ENCODE data around the gene FN1. TPM values are rescaled to one million over a fixed set of nuclear protein-coding genes. Genes with fewer than 3 reads are reported as not detected.

The FN1 gene
- total RNA-seq, 2 donors from 2014 or later = 0.97 to 1.2 TPM

GRCh38 chr2:215421859-215422461, 13.9 kb downstream of the FN1 start:
- Mint-ChIP-seq H3K4me3 (no peak overlapping the region), H3K4me1 (no peaks in the 10 kb centered on the region), H3K36me3 (ENCODE audit: low read depth) (no peaks in the 10 kb centered on the region), H3K9me3 (no peaks in the 10 kb centered on the region), H3K27me3 (peaks cover 36% of the 10 kb centered on the region), H3K27ac (no peak overlapping the region)
- ATAC-seq (replicated peaks) = no peak

- H3K4me1 Mint-ChIP-seq = no peaks in the 10 kb centered on the region
Observed at GRCh38 chr2:215420471-215420935, 15.4 kb downstream of the FN1 start.

GRCh38 chr2:215419769-215420470, 15.9 kb downstream of the FN1 start:
- Mint-ChIP-seq H3K9me3 (no peaks in the 10 kb centered on the region), H3K4me1 (no peaks in the 10 kb centered on the region), H3K27me3 (peaks cover 30% of the 10 kb centered on the region), H3K36me3 (ENCODE audit: low read depth) (no peaks in the 10 kb centered on the region), H3K27ac (no peak overlapping the region), H3K4me3 (no peak overlapping the region)
- ATAC-seq (replicated peaks) = no peak

More at GRCh38 chr2:215420471-215420935, 15.4 kb downstream of the FN1 start:
- Mint-ChIP-seq H3K27ac (no peak overlapping the region), H3K27me3 (peaks cover 32% of the 10 kb centered on the region), H3K9me3 (no peaks in the 10 kb centered on the region), H3K4me3 (no peak overlapping the region), H3K36me3 (ENCODE audit: low read depth) (no peaks in the 10 kb centered on the region)
- ATAC-seq (replicated peaks) = no peak

- Mint-ChIP-seq H3K36me3 (ENCODE audit: low read depth) (no peaks in the 10 kb centered on the region), H3K27me3 (peaks cover 34% of the 10 kb centered on the region), H3K27ac (no peak overlapping the region), H3K4me3 (no peak overlapping the region), H3K4me1 (no peaks in the 10 kb centered on the region), H3K9me3 (no peaks in the 10 kb centered on the region)
- no peak for ATAC-seq (replicated peaks)
Observed at GRCh38 chr2:215419113-215419512, 16.8 kb downstream of the FN1 start.

- H3K4me3 Mint-ChIP-seq = no peak overlapping the region
- no peaks in the 10 kb centered on the region for H3K9me3 Mint-ChIP-seq
- no peaks in the 10 kb centered on the region for H3K4me1 Mint-ChIP-seq
- H3K27ac Mint-ChIP-seq = no peak overlapping the region
- no peak for ATAC-seq (replicated peaks)
- no peaks in the 10 kb centered on the region for H3K36me3 Mint-ChIP-seq (ENCODE audit: low read depth)
- H3K27me3 Mint-ChIP-seq = peaks cover 36% of the 10 kb centered on the region
Observed at GRCh38 chr2:215418064-215418963, 17.6 kb downstream of the FN1 start.

GRCh38 chr2:215417400-215417951, 18.4 kb downstream of the FN1 start:
- no peaks in the 10 kb centered on the region for H3K4me1 Mint-ChIP-seq
- H3K27ac Mint-ChIP-seq = no peak overlapping the region
- H3K36me3 Mint-ChIP-seq (ENCODE audit: low read depth) = no peaks in the 10 kb centered on the region
- no peak for ATAC-seq (replicated peaks)
- H3K9me3 Mint-ChIP-seq = no peaks in the 10 kb centered on the region
- no peak overlapping the region for H3K4me3 Mint-ChIP-seq
- peaks cover 40% of the 10 kb centered on the region for H3K27me3 Mint-ChIP-seq

- Mint-ChIP-seq H3K9me3 (no peaks in the 10 kb centered on the region), H3K27me3 (peaks cover 33% of the 10 kb centered on the region), H3K27ac (no peak overlapping the region), H3K4me1 (no peaks in the 10 kb centered on the region), H3K4me3 (no peak overlapping the region), H3K36me3 (ENCODE audit: low read depth) (no peaks in the 10 kb centered on the region)
- no peak for ATAC-seq (replicated peaks)
Observed at GRCh38 chr2:215416656-215417055, 19.2 kb downstream of the FN1 start.

- no peak for ATAC-seq (replicated peaks)
- Mint-ChIP-seq H3K9me3 (no peaks in the 10 kb centered on the region), H3K4me1 (peaks cover under 1% of the 10 kb centered on the region), H3K4me3 (no peak overlapping the region), H3K27ac (no peak overlapping the region), H3K27me3 (peaks cover 27% of the 10 kb centered on the region), H3K36me3 (ENCODE audit: low read depth) (no peaks in the 10 kb centered on the region)
Observed at GRCh38 chr2:215415820-215416577, 19.9 kb downstream of the FN1 start.

GRCh38 chr2:215415218-215415617, 20.6 kb downstream of the FN1 start:
- peaks cover 22% of the 10 kb centered on the region for H3K27me3 Mint-ChIP-seq
- ATAC-seq (replicated peaks) = no peak
- H3K4me1 Mint-ChIP-seq = peaks cover 4% of the 10 kb centered on the region
- no peaks in the 10 kb centered on the region for H3K36me3 Mint-ChIP-seq (ENCODE audit: low read depth)
- H3K9me3 Mint-ChIP-seq = no peaks in the 10 kb centered on the region
- H3K4me3 Mint-ChIP-seq = no peak overlapping the region
- no peak overlapping the region for H3K27ac Mint-ChIP-seq

- Mint-ChIP-seq H3K36me3 (ENCODE audit: low read depth) (no peaks in the 10 kb centered on the region), H3K4me1 (peaks cover 4% of the 10 kb centered on the region), H3K27ac (no peak overlapping the region), H3K4me3 (no peak overlapping the region), H3K9me3 (no peaks in the 10 kb centered on the region), H3K27me3 (peaks cover 22% of the 10 kb centered on the region)
- ATAC-seq (replicated peaks) = no peak
Observed at GRCh38 chr2:215414674-215415073, 21.2 kb downstream of the FN1 start.

GRCh38 chr2:215413974-215414373, 21.9 kb downstream of the FN1 start:
- Mint-ChIP-seq H3K36me3 (ENCODE audit: low read depth) (no peaks in the 10 kb centered on the region), H3K27me3 (peaks cover 22% of the 10 kb centered on the region), H3K27ac (no peak overlapping the region), H3K9me3 (no peaks in the 10 kb centered on the region), H3K4me1 (peaks cover 11% of the 10 kb centered on the region), H3K4me3 (no peak overlapping the region)
- no peak for ATAC-seq (replicated peaks)

- no peak for ATAC-seq (replicated peaks)
- no peak overlapping the region for H3K4me3 Mint-ChIP-seq
- H3K27ac Mint-ChIP-seq = no peak overlapping the region
- no peaks in the 10 kb centered on the region for H3K9me3 Mint-ChIP-seq
- peaks cover 21% of the 10 kb centered on the region for H3K27me3 Mint-ChIP-seq
- peaks cover 12% of the 10 kb centered on the region for H3K4me1 Mint-ChIP-seq
- H3K36me3 Mint-ChIP-seq (ENCODE audit: low read depth) = no peaks in the 10 kb centered on the region
Observed at GRCh38 chr2:215413484-215413777, 22.4 kb downstream of the FN1 start.

- no peaks in the 10 kb centered on the region for H3K9me3 Mint-ChIP-seq
- H3K36me3 Mint-ChIP-seq (ENCODE audit: low read depth) = no peaks in the 10 kb centered on the region
- H3K4me1 Mint-ChIP-seq = peaks cover 12% of the 10 kb centered on the region
- H3K27ac Mint-ChIP-seq = no peak overlapping the region
- no peak overlapping the region for H3K4me3 Mint-ChIP-seq
- peaks cover 16% of the 10 kb centered on the region for H3K27me3 Mint-ChIP-seq
- ATAC-seq (replicated peaks) = no peak
Observed at GRCh38 chr2:215411941-215412743, 23.7 kb downstream of the FN1 start.
